ENCODE measurements around the gene C12orf75.

C12orf75 gene

GRCh38 chr12:105280966-105281693 lies 49.4 kb upstream of the C12orf75 start:
- ChIA-PET POLR2A (no interaction called here), CTCF (no interaction called here)
- no peaks in the 10 kb centered on the region for H3K36me3 ChIP-seq (ENCODE audit: control insufficient read depth in 2 of 2, insufficient read depth in 1 of 2, low read length in 2 of 2)
- no peak for TF ChIP-seq HOXD13 (CRISPR knock-in tag; IDR thresholded peaks at IDR 0.05; ENCODE audit: borderline replicate concordance)
- TF ChIP-seq, protein P1, sequence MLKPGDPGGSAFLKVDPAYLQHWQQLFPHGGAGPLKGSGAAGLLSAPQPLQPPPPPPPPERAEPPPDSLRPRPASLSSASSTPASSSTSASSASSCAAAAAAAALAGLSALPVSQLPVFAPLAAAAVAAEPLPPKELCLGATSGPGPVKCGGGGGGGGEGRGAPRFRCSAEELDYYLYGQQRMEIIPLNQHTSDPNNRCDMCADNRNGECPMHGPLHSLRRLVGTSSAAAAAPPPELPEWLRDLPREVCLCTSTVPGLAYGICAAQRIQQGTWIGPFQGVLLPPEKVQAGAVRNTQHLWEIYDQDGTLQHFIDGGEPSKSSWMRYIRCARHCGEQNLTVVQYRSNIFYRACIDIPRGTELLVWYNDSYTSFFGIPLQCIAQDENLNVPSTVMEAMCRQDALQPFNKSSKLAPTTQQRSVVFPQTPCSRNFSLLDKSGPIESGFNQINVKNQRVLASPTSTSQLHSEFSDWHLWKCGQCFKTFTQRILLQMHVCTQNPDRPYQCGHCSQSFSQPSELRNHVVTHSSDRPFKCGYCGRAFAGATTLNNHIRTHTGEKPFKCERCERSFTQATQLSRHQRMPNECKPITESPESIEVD (tag by site-specific recombination; IDR thresholded peaks at IDR 0.05), result no peak
- TF ChIP-seq ZNF785 (tag by site-specific recombination; IDR thresholded peaks at IDR 0.05), result no peak
- no peak for TF ChIP-seq ZBTB1 (tag by site-specific recombination; IDR thresholded peaks at IDR 0.05)
- TF ChIP-seq, protein P2, sequence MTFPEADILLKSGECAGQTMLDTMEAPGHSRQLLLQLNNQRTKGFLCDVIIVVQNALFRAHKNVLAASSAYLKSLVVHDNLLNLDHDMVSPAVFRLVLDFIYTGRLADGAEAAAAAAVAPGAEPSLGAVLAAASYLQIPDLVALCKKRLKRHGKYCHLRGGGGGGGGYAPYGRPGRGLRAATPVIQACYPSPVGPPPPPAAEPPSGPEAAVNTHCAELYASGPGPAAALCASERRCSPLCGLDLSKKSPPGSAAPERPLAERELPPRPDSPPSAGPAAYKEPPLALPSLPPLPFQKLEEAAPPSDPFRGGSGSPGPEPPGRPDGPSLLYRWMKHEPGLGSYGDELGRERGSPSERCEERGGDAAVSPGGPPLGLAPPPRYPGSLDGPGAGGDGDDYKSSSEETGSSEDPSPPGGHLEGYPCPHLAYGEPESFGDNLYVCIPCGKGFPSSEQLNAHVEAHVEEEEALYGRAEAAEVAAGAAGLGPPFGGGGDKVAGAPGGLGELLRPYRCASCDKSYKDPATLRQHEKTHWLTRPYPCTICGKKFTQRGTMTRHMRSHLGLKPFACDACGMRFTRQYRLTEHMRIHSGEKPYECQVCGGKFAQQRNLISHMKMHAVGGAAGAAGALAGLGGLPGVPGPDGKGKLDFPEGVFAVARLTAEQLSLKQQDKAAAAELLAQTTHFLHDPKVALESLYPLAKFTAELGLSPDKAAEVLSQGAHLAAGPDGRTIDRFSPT (tag by site-specific recombination; IDR thresholded peaks at IDR 0.05), result no peak
- TF ChIP-seq ZNF292 (tag by site-specific recombination; IDR thresholded peaks at IDR 0.05; ENCODE audit: borderline replicate concordance, low read depth), result no peak
- no peak for TF ChIP-seq ZBTB21 (tag by site-specific recombination; IDR thresholded peaks at IDR 0.05)
- TF ChIP-seq ZNF548 (tag by site-specific recombination; IDR thresholded peaks at IDR 0.05), result no peak
- TF ChIP-seq ZNF561 (tag by site-specific recombination; IDR thresholded peaks at IDR 0.05; ENCODE audit: borderline replicate concordance), result no peak
- no peak overlapping the region for H3K4me3 ChIP-seq (ENCODE audit: low read depth, low read length)
- H3K4me1 ChIP-seq (ENCODE audit: control insufficient read depth, insufficient read depth, low read length), result no peaks in the 10 kb centered on the region
- H3K27ac ChIP-seq (ENCODE audit: extremely low read depth, low read depth, low read length), result no peak overlapping the region
- H3K9me3 ChIP-seq (ENCODE audit: control insufficient read depth, insufficient read depth, low read depth, low read length), result no peaks in the 10 kb centered on the region

- ChIA-PET CTCF (no interaction called here), POLR2A (no interaction called here)
- TF ChIP-seq ZNF629 (tag by site-specific recombination; IDR thresholded peaks at IDR 0.05) (no peak), ZBTB8A (tag by site-specific recombination; IDR thresholded peaks at IDR 0.05) (no peak), ZNF560 (tag by site-specific recombination; IDR thresholded peaks at IDR 0.05; ENCODE audit: borderline replicate concordance) (no peak), ZNF169 (tag by site-specific recombination; IDR thresholded peaks at IDR 0.05) (no peak), ZNF362 (tag by site-specific recombination; IDR thresholded peaks at IDR 0.05) (no peak), ZNF639 (tag by site-specific recombination; IDR thresholded peaks at IDR 0.05) (no peak), ZNF16 (tag by site-specific recombination; IDR thresholded peaks at IDR 0.05; ENCODE audit: low read depth) (no peak), KLF1 (tag by site-specific recombination; IDR thresholded peaks at IDR 0.05) (no peak), ZNF341 (tag by site-specific recombination; IDR thresholded peaks at IDR 0.05; ENCODE audit: low read depth) (no peak), ZNF530 (tag by site-specific recombination; IDR thresholded peaks at IDR 0.05; ENCODE audit: low read depth) (no peak), GFI1B (tag by site-specific recombination; IDR thresholded peaks at IDR 0.05) (no peak), ZNF248 (tag by site-specific recombination; IDR thresholded peaks at IDR 0.05) (no peak), ZNF274 (IDR thresholded peaks at IDR 0.05; ENCODE audit: low read length) (no peak), ZNF274 (tag by site-specific recombination; IDR thresholded peaks at IDR 0.05; ENCODE audit: borderline replicate concordance) (no peak)
- TF ChIP-seq, protein P3, sequence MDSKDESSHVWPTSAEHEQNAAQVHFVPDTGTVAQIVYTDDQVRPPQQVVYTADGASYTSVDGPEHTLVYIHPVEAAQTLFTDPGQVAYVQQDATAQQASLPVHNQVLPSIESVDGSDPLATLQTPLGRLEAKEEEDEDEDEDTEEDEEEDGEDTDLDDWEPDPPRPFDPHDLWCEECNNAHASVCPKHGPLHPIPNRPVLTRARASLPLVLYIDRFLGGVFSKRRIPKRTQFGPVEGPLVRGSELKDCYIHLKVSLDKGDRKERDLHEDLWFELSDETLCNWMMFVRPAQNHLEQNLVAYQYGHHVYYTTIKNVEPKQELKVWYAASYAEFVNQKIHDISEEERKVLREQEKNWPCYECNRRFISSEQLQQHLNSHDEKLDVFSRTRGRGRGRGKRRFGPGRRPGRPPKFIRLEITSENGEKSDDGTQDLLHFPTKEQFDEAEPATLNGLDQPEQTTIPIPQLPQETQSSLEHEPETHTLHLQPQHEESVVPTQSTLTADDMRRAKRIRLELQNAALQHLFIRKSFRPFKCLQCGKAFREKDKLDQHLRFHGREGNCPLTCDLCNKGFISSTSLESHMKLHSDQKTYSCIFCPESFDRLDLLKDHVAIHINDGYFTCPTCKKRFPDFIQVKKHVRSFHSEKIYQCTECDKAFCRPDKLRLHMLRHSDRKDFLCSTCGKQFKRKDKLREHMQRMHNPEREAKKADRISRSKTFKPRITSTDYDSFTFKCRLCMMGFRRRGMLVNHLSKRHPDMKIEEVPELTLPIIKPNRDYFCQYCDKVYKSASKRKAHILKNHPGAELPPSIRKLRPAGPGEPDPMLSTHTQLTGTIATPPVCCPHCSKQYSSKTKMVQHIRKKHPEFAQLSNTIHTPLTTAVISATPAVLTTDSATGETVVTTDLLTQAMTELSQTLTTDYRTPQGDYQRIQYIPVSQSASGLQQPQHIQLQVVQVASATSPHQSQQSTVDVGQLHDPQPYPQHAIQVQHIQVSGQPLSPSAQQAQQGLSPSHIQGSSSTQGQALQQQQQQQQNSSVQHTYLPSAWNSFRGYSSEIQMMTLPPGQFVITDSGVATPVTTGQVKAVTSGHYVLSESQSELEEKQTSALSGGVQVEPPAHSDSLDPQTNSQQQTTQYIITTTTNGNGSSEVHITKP (tag by site-specific recombination; IDR thresholded peaks at IDR 0.05), result no peak
- TF ChIP-seq, protein P4, sequence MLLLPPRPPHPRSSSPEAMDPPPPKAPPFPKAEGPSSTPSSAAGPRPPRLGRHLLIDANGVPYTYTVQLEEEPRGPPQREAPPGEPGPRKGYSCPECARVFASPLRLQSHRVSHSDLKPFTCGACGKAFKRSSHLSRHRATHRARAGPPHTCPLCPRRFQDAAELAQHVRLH (tag by site-specific recombination; IDR thresholded peaks at IDR 0.05), result no peak
- no peak overlapping the region for H3K4me3 ChIP-seq (ENCODE audit: low read depth, low read length)
- H3K36me3 ChIP-seq (ENCODE audit: control insufficient read depth in 2 of 2, insufficient read depth in 1 of 2, low read length in 2 of 2), result no peaks in the 10 kb centered on the region
- H3K27ac ChIP-seq (ENCODE audit: extremely low read depth, low read depth, low read length), result no peak overlapping the region
- H3K9me3 ChIP-seq (ENCODE audit: control insufficient read depth, insufficient read depth, low read depth, low read length), result no peaks in the 10 kb centered on the region
- no peaks in the 10 kb centered on the region for H3K4me1 ChIP-seq (ENCODE audit: control insufficient read depth, insufficient read depth, low read length)
Observed at GRCh38 chr12:105281694-105282049, 48.8 kb upstream of the C12orf75 start.
